ENCODE data around the gene PHGDH.

- TF ChIP-seq CTCF (IDR thresholded peaks at IDR 0.05; ENCODE audit: insufficient read depth, low read depth, low read length) (no peak), EZH2 (IDR thresholded peaks at IDR 0.05; ENCODE audit: insufficient read depth, low read length) (no peak)
Observed at GRCh38 chr1:119737040-119737682, 25.4 kb downstream of the PHGDH start.

All from astrocyte (in vitro differentiated cells and primary cell).